GM18498 (cell line): ENCODE data around the gene MPI.
"Not testable (repeated sequence)": the region's sequence is repeated elsewhere in the genome, so short reads cannot be mapped to it uniquely, and the experiment has no call there.

Source experiments
- ATAC-seq: cut with Tn5 transposase; IDR thresholded peaks from one replicate; pipeline ENCODE4 v1.9.1; 2021; ENCODE audit warnings: mild to moderate bottlenecking, moderate library complexity; ENCODE audit not compliant: unreplicated experiment

MPI gene

GRCh38 chr15:74890665-74890960 lies 771 bp downstream of the MPI start:
- no peak for ATAC-seq

- ATAC-seq: no peak
Measured at GRCh38 chr15:74891469-74891868, 1.6 kb downstream of the MPI start.

- ATAC-seq: no peak
Measured at GRCh38 chr15:74892313-74892712, 2.5 kb downstream of the MPI start.

GRCh38 chr15:74892931-74893330 lies 3.1 kb downstream of the MPI start:
- ATAC-seq: no peak

- ATAC-seq: no peak
Measured at GRCh38 chr15:74893627-74894026, 3.8 kb downstream of the MPI start.

- ATAC-seq: not testable (repeated sequence)
Measured at GRCh38 chr15:74894383-74894782, 4.5 kb downstream of the MPI start.

DNA sequence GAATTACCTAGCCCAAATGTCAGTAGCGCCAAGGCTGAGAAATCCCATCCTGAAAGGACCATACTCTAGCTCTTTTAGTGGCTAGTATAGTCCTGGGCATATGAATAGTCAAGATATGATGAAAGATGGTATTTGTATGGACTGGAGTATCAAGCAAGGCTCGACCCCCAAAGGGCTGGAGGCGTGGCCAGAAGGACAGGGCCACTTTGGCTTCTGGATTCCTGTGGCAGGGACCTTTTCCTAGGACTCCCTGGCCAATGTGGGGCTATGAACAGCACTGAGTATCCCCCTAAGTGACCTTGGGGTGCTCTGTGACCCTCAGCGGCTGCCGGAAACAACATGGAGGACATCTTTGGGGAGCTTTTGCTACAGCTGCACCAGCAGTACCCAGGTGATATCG lies 6.0 kb downstream of the MPI start:
- ATAC-seq: no peak

DNA sequence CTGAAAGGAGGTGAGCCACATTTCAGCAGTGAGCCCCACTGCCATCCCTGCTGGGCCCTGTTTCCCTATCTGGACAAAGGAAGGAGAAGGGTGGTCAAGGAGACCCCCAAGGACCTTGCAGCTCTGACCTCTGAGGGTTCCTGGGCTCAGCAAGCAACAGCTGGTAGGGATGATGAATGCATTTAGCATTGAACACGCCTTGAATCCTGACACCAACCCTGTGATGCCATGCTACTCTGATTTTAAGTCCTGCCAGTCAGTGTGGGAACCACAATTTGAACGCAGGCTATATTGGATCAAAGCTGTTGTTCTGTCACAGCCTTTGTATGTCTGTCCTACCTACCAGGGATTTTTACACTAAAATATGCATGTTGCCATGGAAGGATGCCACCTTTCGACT lies 6.5 kb downstream of the MPI start:
- ATAC-seq: no peak

- ATAC-seq: no peak
Measured at GRCh38 chr15:74897300-74897701, 7.5 kb downstream of the MPI start.

DNA sequence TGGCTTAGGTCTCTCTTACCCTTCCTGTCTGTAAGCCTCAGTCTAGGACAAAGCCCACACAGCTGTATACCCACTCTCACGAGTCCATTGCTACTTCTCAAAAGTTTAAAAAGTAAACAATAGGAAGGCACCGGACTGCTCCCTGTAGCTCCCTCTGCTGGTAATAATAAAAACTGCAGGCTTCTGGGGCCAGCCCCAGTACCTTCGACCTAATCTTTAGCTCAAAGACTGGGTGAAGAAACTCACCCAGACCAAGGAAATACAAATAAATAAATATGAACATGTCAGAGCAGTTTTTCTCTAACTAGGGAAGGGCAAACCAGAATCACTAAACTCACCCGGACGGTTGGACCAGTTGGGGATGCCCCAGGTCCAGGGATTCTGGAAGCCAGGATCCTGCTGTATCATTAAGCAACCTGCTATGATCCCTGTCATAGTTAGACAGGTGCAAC lies 11.8 kb downstream of the MPI start:
- no peak for ATAC-seq

DNA sequence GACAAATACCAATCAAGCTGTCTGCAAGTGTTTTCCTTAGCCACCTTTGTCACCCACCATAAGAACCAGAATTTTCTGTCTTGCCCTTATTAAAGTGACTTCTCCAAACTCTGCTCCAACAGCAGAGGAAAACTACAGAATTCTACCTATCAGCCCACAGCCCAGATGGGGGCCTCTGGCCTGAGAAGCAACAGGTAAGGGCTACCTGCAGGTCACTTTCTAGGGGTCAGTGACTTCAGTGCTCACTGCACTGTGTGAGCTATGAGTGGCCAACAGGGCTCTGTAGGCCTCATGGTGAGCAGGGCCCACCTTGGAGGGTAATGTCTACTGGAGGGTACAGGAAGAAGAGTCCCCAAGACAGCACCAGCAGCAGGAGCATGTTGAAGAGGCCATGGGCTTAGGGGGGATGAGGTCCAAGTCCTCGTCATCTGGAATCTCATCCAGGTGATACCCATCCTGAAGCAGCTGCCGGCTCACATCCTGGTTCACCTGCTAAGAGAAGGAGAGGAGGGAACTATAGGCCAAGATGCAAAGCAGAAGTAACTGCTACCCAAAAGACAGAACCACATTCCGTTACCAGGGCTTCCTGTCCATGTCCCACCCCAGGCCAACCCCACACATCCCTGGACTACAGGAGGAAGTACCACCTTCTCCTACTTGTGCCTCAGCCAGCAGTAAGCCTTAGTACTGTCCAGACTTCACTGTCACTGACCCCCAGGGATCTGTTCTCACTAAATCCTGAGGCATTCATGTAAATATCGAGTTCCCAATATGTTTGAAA lies 12.6 kb downstream of the MPI start:
- no peak for ATAC-seq

DNA sequence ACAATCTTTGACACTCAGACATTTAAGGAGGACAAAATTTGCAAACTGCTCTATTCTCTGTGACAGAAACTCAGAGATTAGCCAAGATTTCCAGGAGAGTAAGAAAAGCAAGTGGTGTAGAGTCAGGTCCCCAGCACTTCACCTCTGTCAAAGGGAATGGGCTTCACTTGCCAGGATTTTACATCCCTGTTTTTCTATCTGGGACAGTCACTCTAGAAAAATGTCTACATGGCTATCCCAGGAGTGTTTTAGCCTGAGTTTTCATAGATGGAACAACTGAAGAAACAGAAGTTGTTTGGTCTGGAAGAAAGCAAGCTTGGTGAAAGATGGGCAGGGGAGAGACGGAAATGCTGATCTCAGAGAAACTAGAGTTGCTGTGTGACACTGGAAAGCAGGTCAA lies 13.8 kb downstream of the MPI start:
- no peak for ATAC-seq

- ATAC-seq: no peak
Measured at GRCh38 chr15:74904190-74904805, 14.5 kb downstream of the MPI start.

- no peak for ATAC-seq
Measured at GRCh38 chr15:74906067-74906449, 16.2 kb downstream of the MPI start.

DNA sequence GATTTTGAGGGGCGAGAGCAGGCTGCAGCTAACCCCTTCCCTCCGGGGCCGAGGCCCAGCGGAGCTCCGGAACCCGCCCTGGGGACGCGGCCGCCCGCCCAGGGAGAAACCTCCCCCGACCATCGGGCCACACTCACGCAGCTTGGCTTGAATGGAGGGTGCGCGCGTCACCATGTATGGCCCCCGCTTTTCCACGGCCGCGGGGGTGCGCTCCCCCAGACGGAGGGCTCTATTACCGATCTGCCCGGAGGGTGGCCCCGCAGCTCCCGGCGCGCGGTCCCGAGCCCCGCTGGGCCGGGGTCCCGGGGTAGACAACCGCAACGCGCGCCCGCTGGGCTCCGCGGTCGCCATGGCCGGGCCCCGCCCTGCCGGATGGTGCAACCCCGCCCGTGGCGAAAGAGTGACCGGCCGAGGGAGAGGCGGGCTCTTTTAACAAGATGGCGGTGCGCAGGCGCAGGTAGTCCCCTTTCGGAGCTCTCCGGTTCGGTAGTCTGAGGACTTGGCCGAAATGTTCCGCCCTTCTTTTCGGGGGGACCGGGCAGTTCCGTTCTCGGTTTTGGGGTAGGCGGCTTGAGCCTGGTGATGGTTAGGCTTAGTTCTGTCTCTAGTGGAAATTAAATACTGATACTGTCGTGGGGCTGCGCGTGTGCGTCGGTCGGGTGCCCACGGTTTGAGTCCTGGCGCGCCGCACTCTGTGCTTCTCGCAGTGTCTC lies 16.8 kb downstream of the MPI start, which contains the start of gene FAM219B:
FAM219B (minus strand) TSS at position 402 of the 713 bp plus-strand sequence; CDS start at position 351, 51 bp downstream.
- ATAC-seq: peak; percentile 89

GRCh38 chr15:74907163-74907870 lies 17.5 kb downstream of the MPI start:
- no peak for ATAC-seq

DNA sequence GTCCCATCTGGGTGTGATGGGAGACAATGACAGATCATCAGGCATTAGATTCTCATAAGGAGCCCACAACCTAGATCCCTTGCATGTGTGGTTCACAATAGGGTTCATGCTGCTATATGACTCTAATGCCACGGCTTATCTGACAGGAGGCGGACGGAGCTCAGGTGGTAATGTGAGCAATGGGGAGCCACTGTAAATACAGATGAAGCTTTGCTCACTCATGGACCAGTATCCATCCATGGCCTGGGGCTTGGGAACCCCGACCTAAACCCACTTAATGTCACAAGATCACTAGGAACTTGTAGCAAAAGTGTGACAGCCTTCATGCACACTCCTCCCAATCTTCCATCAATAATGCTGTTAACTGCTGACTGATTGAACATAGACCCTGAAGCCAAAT lies 18.8 kb downstream of the MPI start:
- ATAC-seq: no peak

GRCh38 chr15:74913041-74913440 lies 23.2 kb downstream of the MPI start:
- ATAC-seq: no peak

- ATAC-seq: not testable (repeated sequence)
Measured at GRCh38 chr15:74913799-74914198, 24.0 kb downstream of the MPI start.

DNA sequence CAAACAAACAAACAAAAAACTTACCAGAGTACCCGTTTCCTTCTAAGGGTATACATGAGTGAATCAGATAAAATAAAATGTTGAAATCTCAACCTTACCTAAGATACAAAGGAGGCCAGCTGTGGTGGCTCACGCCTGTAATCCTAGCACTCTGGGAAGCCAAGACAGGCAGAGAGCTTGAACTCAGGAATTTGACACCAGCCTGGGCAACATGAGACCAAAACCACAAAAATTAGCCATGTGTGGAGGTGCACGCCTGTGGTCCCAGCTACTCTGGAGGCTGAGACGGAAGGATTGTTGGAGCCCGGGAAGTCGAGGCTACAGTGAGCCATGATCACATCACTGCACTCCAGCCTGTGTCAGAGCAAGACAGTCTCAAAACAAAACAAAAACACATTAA lies 27.8 kb downstream of the MPI start:
- no peak for ATAC-seq

DNA sequence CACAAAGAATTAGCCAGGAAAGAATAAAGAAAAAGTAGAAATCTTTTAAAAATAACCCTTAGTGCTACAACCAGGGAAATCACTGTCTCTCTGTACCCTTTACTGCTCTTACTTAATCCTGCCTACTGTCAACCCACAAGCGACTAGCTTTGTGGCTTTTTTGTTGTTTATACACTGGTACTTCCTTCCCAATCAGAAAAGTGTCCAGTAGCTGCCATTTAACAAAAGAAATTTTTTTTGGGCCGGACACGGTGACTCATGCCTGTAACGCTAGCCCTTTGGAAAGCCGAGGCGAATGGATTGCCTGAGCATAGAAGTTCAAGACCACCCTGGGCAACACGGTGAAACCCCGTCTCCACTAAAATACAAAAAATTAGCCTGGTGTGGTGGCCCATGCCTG lies 30.6 kb downstream of the MPI start:
- ATAC-seq: no peak
